Mesenchymal stem cell (in vitro differentiated cells and primary cell): ENCODE measurements around the gene SEMA3A.
A peak's percentile ranks its signal among the peaks of the same experiment; 100 is the strongest.
"Not testable (repeated sequence)": the region's sequence is repeated elsewhere in the genome, so short reads cannot be mapped to it uniquely, and the experiment has no call there.

Source experiments
- DNase-seq: peaks from one replicate; pipeline ENCODE4 v3.0.0-alpha.2; 2013
- H2AFZ ChIP-seq: one replicate; pipeline ENCODE4 v1.6.1; 2013; ENCODE audit warnings: low read depth, mild to moderate bottlenecking, control low read depth, inconsistent platforms, low read length, moderate library complexity
- H2AK5ac ChIP-seq: 2 replicates; pipeline ENCODE4 v1.6.1; 2013; ENCODE audit warnings: low read length, moderate library complexity, mild to moderate bottlenecking, inconsistent platforms; ENCODE audit not compliant: severe bottlenecking
- H2BK120ac ChIP-seq: one replicate; pipeline ENCODE4 v1.6.1; 2013; ENCODE audit warnings: low read depth, mild to moderate bottlenecking, inconsistent platforms, low read length, moderate library complexity
- H2BK12ac ChIP-seq, 2 experiments: one replicate each; pipeline ENCODE4 v1.6.1; 2013; ENCODE audit warnings: inconsistent platforms in 2 of 2, low read length in 2 of 2, mild to moderate bottlenecking in 2 of 2, moderate library complexity in 2 of 2, control low read depth in 1 of 2
- H2BK15ac ChIP-seq: one replicate; pipeline ENCODE4 v1.6.1; 2013; ENCODE audit warnings: mild to moderate bottlenecking, low read depth, inconsistent platforms; ENCODE audit not compliant: poor library complexity, severe bottlenecking
- H2BK5ac ChIP-seq: 2 replicates; pipeline ENCODE4 v1.6.1; 2013; ENCODE audit warnings: low read depth, mild to moderate bottlenecking, low read length, control low read depth, inconsistent platforms; ENCODE audit not compliant: poor library complexity, severe bottlenecking
- H3K14ac ChIP-seq, 2 experiments: one replicate each; pipeline ENCODE4 v1.6.1; 2013; ENCODE audit warnings: inconsistent platforms in 2 of 2, low read length in 2 of 2, control low read depth in 1 of 2, mild to moderate bottlenecking in 1 of 2, moderate library complexity in 1 of 2
- H3K18ac ChIP-seq, 2 experiments: one replicate each; pipeline ENCODE4 v1.6.1; 2013; ENCODE audit warnings: inconsistent platforms in 2 of 2, low read length in 2 of 2, control low read depth in 1 of 2, low read depth in 1 of 2, mild to moderate bottlenecking in 1 of 2
- H3K23ac ChIP-seq, 2 experiments: one replicate each; pipeline ENCODE4 v1.6.1; 2013; ENCODE audit warnings: inconsistent platforms in 2 of 2, low read length in 2 of 2, mild to moderate bottlenecking in 2 of 2, moderate library complexity in 2 of 2, control low read depth in 1 of 2
- H3K27ac ChIP-seq: 2 replicates; pipeline ENCODE4 v1.5.1; 2013; ENCODE audit warnings: mild to moderate bottlenecking, moderate library complexity, low read length, control low read depth, inconsistent platforms; ENCODE audit not compliant: poor library complexity, severe bottlenecking
- H3K27me3 ChIP-seq, 2 experiments: 2 replicates each; pipeline versions ENCODE4 v1.6.1 to v1.7.0; 2013; ENCODE audit warnings: low read length in 2 of 2, mild to moderate bottlenecking in 2 of 2, moderate library complexity in 2 of 2, control low read depth in 1 of 2, inconsistent platforms in 1 of 2; ENCODE audit not compliant: control insufficient read depth in 1 of 2, insufficient read depth in 1 of 2
- H3K36me3 ChIP-seq, 2 experiments: 2 replicates each; pipeline versions ENCODE4 v1.6.1 to v1.7.0; 2013; ENCODE audit warnings: low read length in 2 of 2, control low read depth in 1 of 2, inconsistent platforms in 1 of 2, low read depth in 1 of 2, mild to moderate bottlenecking in 1 of 2; ENCODE audit not compliant: insufficient read depth in 2 of 2, control insufficient read depth in 1 of 2
- H3K4ac ChIP-seq, 2 experiments: one replicate each; pipeline ENCODE4 v1.6.1; 2013; ENCODE audit warnings: inconsistent platforms in 2 of 2, low read length in 2 of 2, mild to moderate bottlenecking in 2 of 2, moderate library complexity in 2 of 2, control low read depth in 1 of 2, low read depth in 1 of 2
- H3K4me1 ChIP-seq: 2 replicates; pipeline ENCODE4 v1.6.1; 2013; ENCODE audit warnings: low read depth, low read length, control low read depth; ENCODE audit not compliant: control insufficient read depth, insufficient read depth
- H3K4me2 ChIP-seq: 2 replicates; pipeline ENCODE4 v1.6.1; 2013; ENCODE audit warnings: low read length, mild to moderate bottlenecking, inconsistent platforms; ENCODE audit not compliant: poor library complexity, severe bottlenecking
- H3K4me3 ChIP-seq, 2 experiments: 2 replicates each; pipeline versions ENCODE4 v1.5.1 to v1.7.0; 2013; ENCODE audit warnings: low read length in 2 of 2, mild to moderate bottlenecking in 2 of 2, control low read depth in 1 of 2, low read depth in 1 of 2; ENCODE audit not compliant: insufficient read depth in 1 of 2
- H3K79me1 ChIP-seq: replicated peaks from 2 replicates; pipeline ENCODE4 v1.6.1; 2013; ENCODE audit warnings: mild to moderate bottlenecking, control low read depth, low read length, inconsistent platforms; ENCODE audit not compliant: poor library complexity, severe bottlenecking
- H3K9ac ChIP-seq: 2 replicates; pipeline ENCODE4 v1.7.0; 2013; ENCODE audit warnings: mild to moderate bottlenecking, low read length, moderate library complexity
- H3K9me3 ChIP-seq: 2 replicates; pipeline ENCODE4 v1.7.0; 2013; ENCODE audit warnings: mild to moderate bottlenecking, low read length; ENCODE audit not compliant: control insufficient read depth
- H4K8ac ChIP-seq: one replicate; pipeline ENCODE4 v1.6.1; 2013; ENCODE audit warnings: inconsistent platforms, mild to moderate bottlenecking, low read length, moderate library complexity
- H4K91ac ChIP-seq: one replicate; pipeline ENCODE4 v1.6.1; 2013; ENCODE audit warnings: mild to moderate bottlenecking, low read length, inconsistent platforms
- WGBS: methylation state at CpG from one replicate; pipeline ENCODE4 v1.1.7; 2013; ENCODE audit warnings: mixed read lengths; 5-methylcytosine and 5-hydroxymethylcytosine counted together

The SEMA3A gene

DNA sequence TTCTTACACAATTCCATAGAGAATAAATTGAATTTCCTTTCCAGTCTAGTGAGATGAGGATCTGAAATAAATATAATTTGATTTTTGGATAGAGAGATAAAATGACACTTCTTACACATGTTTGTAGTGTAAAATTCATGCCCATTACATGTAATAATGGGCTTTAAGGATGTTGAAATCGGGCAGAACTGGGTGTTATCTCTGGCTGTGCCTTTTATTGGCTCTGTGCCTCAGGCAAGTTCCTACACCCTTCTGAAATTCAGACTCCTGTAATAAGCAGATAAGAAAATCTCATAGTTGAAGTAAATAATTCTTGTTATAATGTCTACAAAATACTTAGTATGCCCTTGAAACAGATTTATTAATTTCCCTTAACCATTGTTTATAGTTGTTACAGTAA, 125.6 kb downstream of the SEMA3A start:
- Histone ChIP-seq H3K23ac (no peak overlapping the region), H4K91ac (no peak overlapping the region), H4K8ac (no peak overlapping the region), H3K9ac (no peak overlapping the region), H3K14ac (no peak overlapping the region), H3K4me1 (peaks cover 1% of the 10 kb centered on the region), H3K18ac (no peak overlapping the region), H2BK15ac (no peak overlapping the region), H3K4me2 (no peak overlapping the region), H3K4me3 (no peak overlapping the region), H3K36me3 (no peaks in the 10 kb centered on the region), H2BK12ac (no peak overlapping the region), H2AK5ac (peak overlapping the region; percentile 69), H3K9me3 (no peaks in the 10 kb centered on the region), H3K27me3 (no peaks in the 10 kb centered on the region), H2BK120ac (no peak overlapping the region), H3K4ac (no peak overlapping the region), H3K79me1 (no peaks in the 10 kb centered on the region), H3K27ac (no peak overlapping the region), H2BK5ac (no peak overlapping the region), H2AFZ (no peak overlapping the region)
- WGBS: no CpG with 5 or more reads among the region's 1 CpG
- no peak for DNase-seq

DNA sequence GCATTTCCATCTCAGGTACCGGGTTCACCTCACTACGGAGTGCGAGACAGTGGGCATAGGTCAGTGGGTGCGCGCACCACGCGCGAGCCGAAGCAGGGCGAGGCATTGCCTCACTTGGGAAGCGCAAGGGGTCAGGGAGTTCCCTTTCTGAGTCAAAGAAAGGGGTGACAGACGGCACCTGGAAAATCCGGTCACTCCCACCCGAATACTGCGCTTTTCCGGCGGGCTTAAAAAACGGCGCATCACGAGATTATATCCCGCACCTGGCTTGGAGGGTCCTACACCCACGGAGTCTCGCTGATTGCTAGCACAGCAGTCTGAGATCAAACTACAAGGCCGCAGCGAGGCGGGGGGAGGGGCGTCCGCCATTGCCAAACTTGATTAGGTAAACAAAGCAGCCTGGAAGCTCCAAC, 132.1 kb downstream of the SEMA3A start:
- H3K23ac ChIP-seq, DNase-seq, H3K4me1 ChIP-seq, H3K4me2 ChIP-seq, H3K27ac ChIP-seq, H3K79me1 ChIP-seq, H3K18ac ChIP-seq, H4K8ac ChIP-seq, H2BK12ac ChIP-seq, H3K4me3 ChIP-seq, H2AFZ ChIP-seq, H2BK120ac ChIP-seq, H3K9me3 ChIP-seq, H2AK5ac ChIP-seq, H3K27me3 ChIP-seq, H2BK5ac ChIP-seq, H3K14ac ChIP-seq, H4K91ac ChIP-seq, H3K4ac ChIP-seq, H2BK15ac ChIP-seq, H3K36me3 ChIP-seq, H3K9ac ChIP-seq: not testable (repeated sequence)
- 97% methylated on average over 26 of the region's 28 CpGs for WGBS

DNA sequence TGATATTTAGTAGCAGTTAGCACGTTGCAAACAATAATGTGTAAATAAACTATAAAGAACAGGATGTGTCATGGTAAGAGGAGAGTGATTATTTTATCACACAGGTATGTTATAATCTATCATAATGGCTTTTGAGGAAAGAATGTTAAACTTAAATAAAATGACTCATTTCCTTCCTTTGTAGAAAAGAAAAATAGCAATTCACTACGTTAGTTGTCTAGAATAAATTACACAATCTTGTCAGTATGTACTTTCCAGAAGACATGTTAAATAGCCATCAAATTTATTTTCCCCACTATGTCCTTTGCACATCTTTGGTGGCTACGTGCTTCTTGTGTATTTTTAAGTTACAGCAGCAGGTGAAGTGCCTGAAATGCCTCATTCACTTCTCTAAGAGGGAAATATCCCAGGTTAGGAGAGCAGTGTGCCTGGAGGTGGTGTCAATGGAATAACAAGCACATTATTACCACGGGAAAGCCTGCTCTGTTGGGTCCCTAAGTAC, 133.8 kb downstream of the SEMA3A start:
- no peak overlapping the region for H3K23ac ChIP-seq
- no peak overlapping the region for H3K14ac ChIP-seq
- no peak overlapping the region for H4K8ac ChIP-seq
- H3K9ac ChIP-seq: no peak overlapping the region
- no peak overlapping the region for H4K91ac ChIP-seq
- no peak overlapping the region for H3K4ac ChIP-seq
- DNase-seq: peak; percentile 49
- H3K4me1 ChIP-seq: no peaks in the 10 kb centered on the region
- H3K27me3 ChIP-seq: no peaks in the 10 kb centered on the region
- WGBS: 20% methylated on average over 2 of the region's 4 CpGs
- peak overlapping the region in 1 of 2 experiments; percentile 91 for H3K18ac ChIP-seq
- no peaks in the 10 kb centered on the region for H3K79me1 ChIP-seq
- H2AK5ac ChIP-seq: no peak overlapping the region
- H2BK12ac ChIP-seq: no peak overlapping the region
- no peak overlapping the region for H3K4me2 ChIP-seq
- H2BK15ac ChIP-seq: no peak overlapping the region
- peak overlapping the region; percentile 81 for H3K27ac ChIP-seq
- no peak overlapping the region for H2BK120ac ChIP-seq
- no peaks in the 10 kb centered on the region for H3K9me3 ChIP-seq
- H2AFZ ChIP-seq: no peak overlapping the region
- H3K4me3 ChIP-seq: no peak overlapping the region
- no peaks in the 10 kb centered on the region for H3K36me3 ChIP-seq
- H2BK5ac ChIP-seq: no peak overlapping the region

DNA sequence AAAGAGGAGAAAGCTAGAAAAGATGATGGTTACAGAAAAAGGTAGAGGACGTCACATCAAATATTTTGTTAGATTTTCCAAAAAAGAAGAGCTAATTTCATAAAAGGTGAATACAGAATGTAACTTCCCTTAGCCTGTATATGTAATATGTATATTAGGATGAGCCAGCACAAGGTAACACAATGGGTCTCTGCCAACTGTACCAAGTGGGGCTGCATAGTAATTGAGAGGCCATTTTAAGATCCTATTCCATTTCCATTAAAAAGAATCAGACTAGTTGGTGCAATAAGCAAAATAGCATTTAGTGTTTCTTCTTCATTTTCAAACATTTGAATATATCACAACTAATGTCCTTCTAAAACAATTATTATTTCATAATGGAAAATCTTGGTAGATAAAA, 134.6 kb downstream of the SEMA3A start:
- no CpG with 5 or more reads among the region's 1 CpG for WGBS
- H2BK120ac ChIP-seq: no peak overlapping the region
- H2BK15ac ChIP-seq: no peak overlapping the region
- H2BK5ac ChIP-seq: no peak overlapping the region
- no peaks in the 10 kb centered on the region for H3K4me1 ChIP-seq
- no peaks in the 10 kb centered on the region for H3K9me3 ChIP-seq
- DNase-seq: no peak
- no peaks in the 10 kb centered on the region for H3K79me1 ChIP-seq
- H3K23ac ChIP-seq: no peak overlapping the region
- no peaks in the 10 kb centered on the region for H3K27me3 ChIP-seq
- no peak overlapping the region for H3K27ac ChIP-seq
- H3K36me3 ChIP-seq: no peaks in the 10 kb centered on the region
- H4K91ac ChIP-seq: no peak overlapping the region
- H3K4me2 ChIP-seq: no peak overlapping the region
- H2BK12ac ChIP-seq: no peak overlapping the region
- no peak overlapping the region for H3K18ac ChIP-seq
- H2AK5ac ChIP-seq: no peak overlapping the region
- no peak overlapping the region for H2AFZ ChIP-seq
- no peak overlapping the region for H3K4me3 ChIP-seq
- H4K8ac ChIP-seq: no peak overlapping the region
- no peak overlapping the region for H3K4ac ChIP-seq
- H3K14ac ChIP-seq: no peak overlapping the region
- H3K9ac ChIP-seq: no peak overlapping the region
